Uterus (tissue), 2 donors: ENCODE measurements around the gene SGK1.

Source experiments
- POLR2A ChIP-seq, 2 donors: fragments of 450-650 bp; IDR thresholded peaks; one replicate each; pipeline ENCODE4 v1.6.1; 2016; ENCODE audit warnings: antibody characterized with exemption in 2 of 2, mild to moderate bottlenecking in 1 of 2, moderate library complexity in 1 of 2
- TF ChIP-seq, protein P1 (sequence below), 4 experiments: fragments of 200-600 bp in 2 of 4; fragments of 450-650 bp in 2 of 4; sonication (generic) in 2 of 4; IDR thresholded peaks; one replicate each; pipeline ENCODE4 v1.5.1; 2016 to 2019; ENCODE audit warnings: antibody characterized with exemption in 4 of 4, mild to moderate bottlenecking in 2 of 4, moderate library complexity in 1 of 4

DNA sequence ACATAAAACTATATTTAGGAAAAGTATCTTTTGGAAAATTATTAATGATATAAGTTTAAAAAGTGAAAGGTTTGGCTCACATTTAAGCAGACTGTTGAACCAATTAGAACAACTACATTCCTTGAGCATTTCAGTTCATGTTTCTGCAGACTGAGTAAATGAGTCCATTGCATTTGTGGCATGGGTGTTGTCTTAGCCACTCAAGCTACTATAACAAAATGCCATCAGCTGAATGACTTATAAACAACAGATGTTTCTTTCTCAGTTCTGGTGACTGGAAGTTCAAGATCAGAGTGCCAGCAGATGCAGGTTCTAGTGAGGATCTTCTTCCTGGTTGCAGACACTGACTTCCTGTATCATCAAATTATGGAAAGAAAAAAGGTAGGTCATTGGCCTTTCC, 198.4 kb downstream of the SGK1 start:
- TF ChIP-seq, protein P1, sequence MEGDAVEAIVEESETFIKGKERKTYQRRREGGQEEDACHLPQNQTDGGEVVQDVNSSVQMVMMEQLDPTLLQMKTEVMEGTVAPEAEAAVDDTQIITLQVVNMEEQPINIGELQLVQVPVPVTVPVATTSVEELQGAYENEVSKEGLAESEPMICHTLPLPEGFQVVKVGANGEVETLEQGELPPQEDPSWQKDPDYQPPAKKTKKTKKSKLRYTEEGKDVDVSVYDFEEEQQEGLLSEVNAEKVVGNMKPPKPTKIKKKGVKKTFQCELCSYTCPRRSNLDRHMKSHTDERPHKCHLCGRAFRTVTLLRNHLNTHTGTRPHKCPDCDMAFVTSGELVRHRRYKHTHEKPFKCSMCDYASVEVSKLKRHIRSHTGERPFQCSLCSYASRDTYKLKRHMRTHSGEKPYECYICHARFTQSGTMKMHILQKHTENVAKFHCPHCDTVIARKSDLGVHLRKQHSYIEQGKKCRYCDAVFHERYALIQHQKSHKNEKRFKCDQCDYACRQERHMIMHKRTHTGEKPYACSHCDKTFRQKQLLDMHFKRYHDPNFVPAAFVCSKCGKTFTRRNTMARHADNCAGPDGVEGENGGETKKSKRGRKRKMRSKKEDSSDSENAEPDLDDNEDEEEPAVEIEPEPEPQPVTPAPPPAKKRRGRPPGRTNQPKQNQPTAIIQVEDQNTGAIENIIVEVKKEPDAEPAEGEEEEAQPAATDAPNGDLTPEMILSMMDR (IDR thresholded peaks at IDR 0.05), result no peak
- no peak for TF ChIP-seq POLR2A (IDR thresholded peaks at IDR 0.05)
